Progenitor cell of endocrine pancreas (in vitro differentiated cells): Measurements from ENCODE around the gene VPS45. TPM values are rescaled to one million over a fixed set of nuclear protein-coding genes. Genes with fewer than 3 reads are reported as not detected.

Source experiments
- DNase-seq: peaks from one replicate; pipeline ENCODE4 v3.0.0; 2021; ENCODE audit warnings: low spot score; ENCODE audit not compliant: unreplicated experiment
- H3K27ac Mint-ChIP-seq: 2 replicates; pipeline ENCODE4 v1.8.0; 2021; ENCODE audit warnings: mild to moderate bottlenecking, moderate library complexity, mixed read lengths
- H3K27me3 Mint-ChIP-seq: 2 replicates; pipeline ENCODE4 v1.8.0; 2021; ENCODE audit warnings: mixed read lengths
- H3K36me3 Mint-ChIP-seq: 2 replicates; pipeline ENCODE4 v1.8.0; 2022; ENCODE audit warnings: mixed read lengths; ENCODE audit not compliant: insufficient read depth
- H3K4me1 Mint-ChIP-seq: 2 replicates; pipeline ENCODE4 v1.8.0; 2021; ENCODE audit warnings: low read depth, mixed read lengths
- H3K4me3 Mint-ChIP-seq: 2 replicates; pipeline ENCODE4 v1.8.0; 2021; ENCODE audit warnings: low read depth, mild to moderate bottlenecking, moderate library complexity, mixed read lengths
- H3K9me3 Mint-ChIP-seq: 2 replicates; pipeline ENCODE4 v1.8.0; 2021; ENCODE audit warnings: low read depth, mixed read lengths
- total RNA-seq: library from RNA; stranded (reverse); gene quantifications from 2 replicates; pipeline ENCODE4 v1.2.1, GENCODE V29; 2021
- TF ChIP-seq, protein P1 (sequence below): fragments of 200-600 bp; sonication (generic); IDR thresholded peaks from one replicate; pipeline ENCODE4 v1.5.0; 2021; ENCODE audit warnings: antibody characterized with exemption, mild to moderate bottlenecking; ENCODE audit not compliant: unreplicated experiment

Gene VPS45
- total RNA-seq, 1 donor from 2014 or later: 53.0 TPM

DNA sequence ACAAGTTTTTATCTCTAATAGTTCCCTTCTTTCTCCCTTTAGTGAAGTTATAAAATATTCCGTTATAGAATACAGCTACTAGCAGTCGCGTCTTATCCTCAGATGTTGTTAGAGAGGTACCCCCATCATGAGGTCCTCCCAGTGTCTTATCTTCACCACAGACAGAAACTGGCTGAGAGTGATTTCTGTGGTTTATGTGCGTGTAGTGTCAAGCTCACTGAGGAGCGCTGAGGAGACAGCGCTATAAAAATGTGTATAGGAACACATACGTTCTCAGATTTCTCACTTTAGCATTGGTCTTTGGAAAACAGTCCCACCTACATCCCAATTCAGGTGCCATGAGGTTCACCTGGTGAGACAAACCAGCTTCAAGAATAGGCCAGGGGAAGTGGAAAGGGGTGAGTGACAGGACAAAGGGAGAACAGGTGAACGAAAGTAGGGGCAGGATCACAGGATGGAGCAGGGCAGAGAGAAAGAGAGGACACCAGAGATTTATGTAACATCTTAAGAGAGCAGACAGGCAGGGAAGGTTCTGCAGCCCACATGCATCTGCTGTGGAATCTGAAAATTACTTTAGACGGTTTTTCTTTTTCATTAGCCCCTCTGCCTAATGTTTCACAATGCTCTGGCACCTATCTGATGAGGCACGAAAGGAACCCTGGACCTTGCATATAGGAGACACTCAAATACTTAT lies 79.4 kb downstream of the VPS45 start:
- no peaks in the 10 kb centered on the region for H3K27me3 Mint-ChIP-seq
- H3K4me3 Mint-ChIP-seq: no peak overlapping the region
- no peak for DNase-seq
- peaks cover 2% of the 10 kb centered on the region for H3K36me3 Mint-ChIP-seq
- TF ChIP-seq, protein P1, sequence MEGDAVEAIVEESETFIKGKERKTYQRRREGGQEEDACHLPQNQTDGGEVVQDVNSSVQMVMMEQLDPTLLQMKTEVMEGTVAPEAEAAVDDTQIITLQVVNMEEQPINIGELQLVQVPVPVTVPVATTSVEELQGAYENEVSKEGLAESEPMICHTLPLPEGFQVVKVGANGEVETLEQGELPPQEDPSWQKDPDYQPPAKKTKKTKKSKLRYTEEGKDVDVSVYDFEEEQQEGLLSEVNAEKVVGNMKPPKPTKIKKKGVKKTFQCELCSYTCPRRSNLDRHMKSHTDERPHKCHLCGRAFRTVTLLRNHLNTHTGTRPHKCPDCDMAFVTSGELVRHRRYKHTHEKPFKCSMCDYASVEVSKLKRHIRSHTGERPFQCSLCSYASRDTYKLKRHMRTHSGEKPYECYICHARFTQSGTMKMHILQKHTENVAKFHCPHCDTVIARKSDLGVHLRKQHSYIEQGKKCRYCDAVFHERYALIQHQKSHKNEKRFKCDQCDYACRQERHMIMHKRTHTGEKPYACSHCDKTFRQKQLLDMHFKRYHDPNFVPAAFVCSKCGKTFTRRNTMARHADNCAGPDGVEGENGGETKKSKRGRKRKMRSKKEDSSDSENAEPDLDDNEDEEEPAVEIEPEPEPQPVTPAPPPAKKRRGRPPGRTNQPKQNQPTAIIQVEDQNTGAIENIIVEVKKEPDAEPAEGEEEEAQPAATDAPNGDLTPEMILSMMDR: no peak
- peaks cover 24% of the 10 kb centered on the region for H3K4me1 Mint-ChIP-seq
- H3K9me3 Mint-ChIP-seq: no peaks in the 10 kb centered on the region
- peak overlapping the region; percentile 56 for H3K27ac Mint-ChIP-seq

DNA sequence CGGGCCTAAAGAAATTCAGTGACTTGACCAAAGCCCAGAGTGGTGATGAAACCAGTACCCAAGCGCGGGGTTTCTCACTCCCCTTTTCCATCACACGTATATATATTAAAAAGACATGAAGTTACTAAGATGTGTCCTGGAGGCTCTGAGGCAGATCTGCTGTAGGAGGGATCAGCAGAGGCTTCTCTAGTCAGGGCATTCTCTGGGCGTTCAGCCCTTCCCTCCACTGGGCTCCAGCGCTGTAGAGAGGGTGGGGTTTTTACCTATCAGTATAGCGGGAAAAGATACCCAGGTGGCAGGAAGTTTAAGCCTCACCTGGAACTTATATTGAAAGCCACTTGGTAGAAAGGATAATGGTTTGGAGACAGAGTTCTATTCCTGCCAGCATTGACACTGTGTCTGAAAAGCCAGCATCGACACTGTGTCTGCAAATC lies 81.3 kb downstream of the VPS45 start:
- H3K4me1 Mint-ChIP-seq: peaks cover 32% of the 10 kb centered on the region
- TF ChIP-seq, protein P1: no peak
- peak overlapping the region; percentile 97 for H3K27ac Mint-ChIP-seq
- DNase-seq: no peak
- H3K9me3 Mint-ChIP-seq: no peaks in the 10 kb centered on the region
- peaks cover 10% of the 10 kb centered on the region for H3K36me3 Mint-ChIP-seq
- no peaks in the 10 kb centered on the region for H3K27me3 Mint-ChIP-seq
- H3K4me3 Mint-ChIP-seq: peak overlapping the region; percentile 93

DNA sequence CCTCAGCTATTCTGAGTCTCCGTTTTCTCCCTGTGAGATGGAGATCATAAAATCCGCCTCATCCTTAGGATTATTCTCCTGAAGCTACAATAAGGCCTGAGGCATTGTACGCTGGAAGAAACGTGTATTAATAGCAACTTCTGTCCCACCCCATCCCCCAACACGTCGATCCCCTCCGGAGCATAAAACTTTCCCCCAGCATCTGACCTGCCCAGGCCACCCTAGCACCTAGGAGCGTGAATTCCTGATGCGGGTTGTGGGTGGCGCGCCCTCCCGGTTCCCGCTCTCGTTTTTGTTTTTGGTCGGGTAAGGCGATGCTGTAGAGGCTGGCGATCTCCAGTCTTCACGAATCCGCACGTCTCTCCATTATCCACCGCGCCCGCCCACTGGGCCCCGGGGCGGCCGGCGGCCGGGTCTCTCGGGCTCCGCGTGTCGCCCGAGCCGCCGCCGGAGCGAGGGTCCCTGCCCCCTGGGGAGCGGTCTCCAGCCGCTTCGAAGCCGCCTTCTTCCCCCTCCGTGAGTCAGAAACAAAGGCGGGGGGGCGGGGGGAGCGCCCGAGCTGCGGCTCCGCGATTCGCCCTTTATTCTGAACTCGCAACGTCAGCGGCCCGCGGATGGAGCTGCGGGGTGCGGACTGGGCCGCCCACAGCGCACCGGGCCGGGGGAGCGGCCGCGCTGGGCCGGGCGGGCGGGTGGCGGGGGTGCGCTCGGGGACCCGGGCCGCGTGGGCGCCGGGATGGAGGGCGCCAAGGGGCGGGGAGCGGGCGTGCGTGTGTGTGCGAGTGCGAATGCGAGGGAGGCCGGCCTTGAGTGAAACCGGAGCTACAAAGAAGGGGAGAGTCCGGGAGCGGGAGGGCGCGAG lies 81.9 kb downstream of the VPS45 start, which contains the start of gene PLEKHO1:
PLEKHO1 (plus strand) TSS at position 646 of the 862 bp plus-strand sequence. CDS start 342 bp downstream, outside the sequence.
- peak within 1 kb of the TSS; percentile 97 for H3K27ac Mint-ChIP-seq
- no peaks in the 10 kb centered on the region for H3K9me3 Mint-ChIP-seq
- peak; percentile 68 for DNase-seq
- H3K4me1 Mint-ChIP-seq: peaks cover 34% of the 10 kb centered on the region
- TF ChIP-seq, protein P1: no peak
- H3K4me3 Mint-ChIP-seq: peak within 1 kb of the TSS; percentile 93
- H3K36me3 Mint-ChIP-seq: peaks cover 14% of the 10 kb centered on the region
- no peaks in the 10 kb centered on the region for H3K27me3 Mint-ChIP-seq

GRCh38 chr1:150150133-150151021 lies 82.8 kb downstream of the VPS45 start:
- peaks cover 34% of the 10 kb centered on the region for H3K4me1 Mint-ChIP-seq
- H3K9me3 Mint-ChIP-seq: no peaks in the 10 kb centered on the region
- peak overlapping the region; percentile 93 for H3K4me3 Mint-ChIP-seq
- peak overlapping the region; percentile 97 for H3K27ac Mint-ChIP-seq
- H3K36me3 Mint-ChIP-seq: peaks cover 20% of the 10 kb centered on the region
- H3K27me3 Mint-ChIP-seq: no peaks in the 10 kb centered on the region
- TF ChIP-seq, protein P1: no peak
- peak; percentile 34 for DNase-seq
